Fibroblast of peridontal ligament (primary cell): ENCODE measurements around the gene IQGAP2.
"Not testable (repeated sequence)": the region's sequence is repeated elsewhere in the genome, so short reads cannot be mapped to it uniquely, and the experiment has no call there.

Experiments used
- DNase-seq: peaks from one replicate; pipeline ENCODE4 v3.0.0-alpha.2; 2010; ENCODE audit errors: extremely low read depth

IQGAP2 gene

GRCh38 chr5:76662521-76662920 lies 259.4 kb downstream of the IQGAP2 start:
- DNase-seq, result no peak

DNA sequence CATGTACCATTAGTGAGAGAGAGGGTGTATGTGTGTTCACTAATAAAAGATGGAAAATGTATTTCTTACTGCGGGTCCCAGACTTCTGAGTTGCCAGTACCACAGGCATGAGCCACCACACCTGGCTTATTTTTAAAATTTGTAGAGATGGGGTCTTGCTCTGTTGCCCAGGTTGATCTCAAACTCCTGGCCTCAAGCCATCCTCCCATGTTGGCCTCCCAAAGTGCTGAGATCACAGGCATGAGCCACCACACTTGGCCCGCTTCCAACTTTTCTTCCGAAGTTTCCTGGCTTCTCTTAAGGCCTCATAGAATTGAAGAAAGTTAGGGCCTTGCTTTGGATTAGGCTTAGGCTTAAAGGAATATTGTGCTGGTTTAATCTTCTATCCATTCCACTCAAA lies 260.5 kb downstream of the IQGAP2 start:
- no peak for DNase-seq

DNA sequence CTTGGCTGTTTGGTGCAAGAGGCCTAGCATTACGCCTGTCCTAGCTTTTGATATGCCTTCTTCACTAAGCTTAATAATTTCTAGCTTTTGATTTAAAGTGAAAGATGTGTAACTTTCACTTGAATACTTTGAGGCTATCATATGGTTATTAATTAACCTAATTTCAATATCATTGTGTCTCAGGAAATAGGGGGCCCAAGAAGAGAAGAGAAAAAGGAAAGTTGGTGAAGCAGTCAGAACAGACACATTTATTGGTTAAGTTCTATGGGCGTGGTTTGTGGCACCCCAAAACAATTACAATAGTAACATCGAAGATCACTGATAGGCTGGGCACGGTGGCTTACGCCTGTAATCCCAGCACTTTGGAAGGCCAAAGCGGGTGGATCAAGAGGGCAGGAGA lies 261.0 kb downstream of the IQGAP2 start:
- no peak for DNase-seq

- no peak for DNase-seq
Observed at GRCh38 chr5:76667495-76667894, 264.4 kb downstream of the IQGAP2 start.

- DNase-seq, result no peak
Observed at GRCh38 chr5:76669245-76669644, 266.2 kb downstream of the IQGAP2 start.

DNA sequence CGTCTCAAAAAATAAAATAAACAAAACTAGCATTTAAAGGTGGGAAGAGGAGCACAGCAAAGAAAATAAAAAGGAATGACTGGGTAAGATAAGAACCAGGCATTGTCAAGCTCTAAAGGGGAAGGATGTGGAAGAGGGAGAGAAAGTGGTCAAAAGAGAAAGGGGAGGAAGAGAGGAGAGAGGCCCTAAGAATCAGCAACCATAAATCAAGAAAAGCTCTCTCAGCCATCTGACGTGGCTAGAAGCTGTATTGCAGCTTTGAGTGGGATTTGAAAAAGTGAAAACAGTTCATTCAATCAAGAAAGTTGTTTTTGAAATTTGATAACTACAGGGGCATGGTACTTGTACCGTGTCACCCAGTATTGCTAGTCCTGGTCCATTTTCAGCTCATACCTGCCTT lies 267.4 kb downstream of the IQGAP2 start:
- DNase-seq, result no peak

- no peak for DNase-seq
Observed at GRCh38 chr5:76672242-76672641, 269.2 kb downstream of the IQGAP2 start.

DNA sequence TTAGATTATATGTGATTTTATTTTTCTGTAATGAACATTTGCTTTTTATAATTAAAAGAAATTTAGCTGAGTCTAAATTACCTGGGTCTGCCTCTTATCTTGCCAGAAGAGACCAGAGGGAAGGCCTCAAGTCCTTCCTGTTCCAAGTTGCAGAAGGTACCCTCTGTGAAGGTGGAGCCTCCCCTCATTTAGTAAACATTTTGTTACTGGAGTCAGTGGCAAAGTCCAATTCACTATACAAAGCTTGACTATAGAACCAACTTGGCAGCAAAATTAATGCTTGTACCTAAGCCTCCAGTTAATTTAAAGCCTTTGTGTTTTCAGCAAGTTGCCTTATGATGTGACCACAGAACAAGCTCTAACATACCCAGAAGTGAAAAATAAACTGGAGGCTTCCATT lies 270.0 kb downstream of the IQGAP2 start:
- DNase-seq, result no peak

DNA sequence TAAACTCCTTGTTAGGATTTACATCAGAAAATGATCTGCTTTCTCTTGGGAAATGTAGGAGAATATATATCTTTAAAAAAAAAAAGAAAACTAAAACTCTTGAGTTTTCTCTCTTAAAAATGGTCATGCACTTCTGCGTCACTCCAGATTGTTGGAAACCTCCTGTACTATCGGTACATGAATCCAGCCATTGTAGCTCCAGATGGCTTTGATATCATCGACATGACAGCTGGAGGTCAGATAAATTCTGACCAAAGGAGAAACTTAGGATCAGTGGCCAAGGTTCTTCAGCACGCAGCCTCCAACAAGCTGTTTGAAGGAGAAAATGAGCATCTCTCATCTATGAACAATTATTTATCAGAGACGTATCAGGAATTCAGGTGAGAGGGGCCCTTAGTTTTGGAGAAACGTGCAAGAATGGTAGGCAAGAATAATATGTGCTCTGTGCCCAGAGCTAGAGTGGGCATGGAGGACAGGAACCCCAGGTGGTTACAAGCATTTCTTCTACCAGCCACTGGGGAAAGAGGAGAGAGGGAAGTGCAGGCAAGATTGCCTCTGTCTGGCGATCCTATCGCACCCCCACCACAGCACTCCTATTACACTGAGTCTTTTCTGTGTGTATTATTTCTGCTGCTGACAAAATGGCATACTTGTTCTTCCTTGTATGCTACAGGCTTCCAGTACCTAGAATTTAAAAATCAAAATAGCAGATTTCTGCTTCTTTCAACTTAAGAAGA lies 271.4 kb downstream of the IQGAP2 start:
- DNase-seq, result no peak

DNA sequence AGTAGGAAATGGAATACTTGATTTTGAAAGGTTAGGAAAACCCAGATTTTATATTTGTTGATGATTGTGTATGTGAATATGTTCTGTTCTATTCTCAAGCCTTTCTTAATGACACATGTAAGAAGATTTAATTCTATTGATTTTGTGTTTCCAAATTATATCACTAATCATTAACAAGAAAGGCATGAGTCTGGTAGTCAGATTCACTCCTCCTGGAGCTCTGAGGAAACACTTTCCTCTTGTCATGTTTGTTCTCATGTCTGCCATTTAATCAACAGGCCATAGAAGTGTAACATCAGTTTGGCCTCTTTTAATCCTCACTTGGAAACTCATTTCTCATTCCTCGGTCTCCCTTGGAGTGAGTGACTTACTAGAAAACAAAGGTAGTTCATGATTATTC lies 272.3 kb downstream of the IQGAP2 start:
- no peak for DNase-seq

DNA sequence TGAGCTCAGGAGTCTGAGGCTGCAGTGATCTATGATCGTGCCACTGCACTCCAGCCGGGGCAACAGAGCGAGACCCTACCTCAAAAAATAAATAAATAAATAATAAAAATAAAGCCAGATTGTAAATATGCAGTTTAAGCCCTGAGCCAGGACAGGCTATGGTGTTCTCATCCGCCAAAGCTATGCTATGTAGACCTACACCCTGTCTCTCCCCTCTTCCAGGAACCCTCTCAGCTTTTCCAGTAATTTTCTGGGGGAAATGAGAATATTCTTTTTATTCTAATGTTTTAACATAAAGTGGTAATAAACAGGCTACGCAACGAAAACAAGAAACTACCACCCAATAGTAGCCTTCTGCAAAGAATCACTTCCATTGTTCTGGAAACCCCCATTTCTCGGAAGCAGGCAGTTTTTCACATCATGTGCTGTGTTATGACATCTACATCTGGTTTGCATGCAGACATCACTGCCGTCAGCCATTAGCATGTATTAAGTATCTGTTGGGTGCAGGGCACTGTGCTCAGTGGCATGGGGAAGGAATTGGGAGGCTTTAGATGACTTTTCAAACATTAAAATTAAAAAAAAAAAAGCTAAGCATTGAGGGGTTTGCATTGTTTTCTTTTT lies 274.9 kb downstream of the IQGAP2 start:
- DNase-seq, result no peak

DNA sequence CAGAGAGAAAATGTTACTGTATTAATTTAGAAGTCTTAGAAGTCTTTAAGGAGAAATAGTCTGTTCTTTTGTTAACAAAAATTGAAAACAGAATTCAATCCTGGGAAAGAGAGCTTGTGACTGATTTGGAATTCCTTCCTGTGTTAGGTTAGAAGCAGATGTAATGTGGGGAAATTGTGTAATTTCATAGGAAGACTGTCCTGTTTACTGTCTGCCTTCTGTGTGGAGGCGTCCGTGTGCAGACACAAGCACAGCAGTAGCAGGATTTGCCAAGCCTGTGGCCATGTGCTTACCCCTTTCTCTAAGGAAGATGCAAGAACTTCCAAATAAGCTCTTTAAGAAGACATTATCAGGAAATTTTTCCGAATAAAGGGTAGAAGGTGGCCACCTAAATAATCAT lies 276.1 kb downstream of the IQGAP2 start:
- peak; percentile 83 for DNase-seq

DNA sequence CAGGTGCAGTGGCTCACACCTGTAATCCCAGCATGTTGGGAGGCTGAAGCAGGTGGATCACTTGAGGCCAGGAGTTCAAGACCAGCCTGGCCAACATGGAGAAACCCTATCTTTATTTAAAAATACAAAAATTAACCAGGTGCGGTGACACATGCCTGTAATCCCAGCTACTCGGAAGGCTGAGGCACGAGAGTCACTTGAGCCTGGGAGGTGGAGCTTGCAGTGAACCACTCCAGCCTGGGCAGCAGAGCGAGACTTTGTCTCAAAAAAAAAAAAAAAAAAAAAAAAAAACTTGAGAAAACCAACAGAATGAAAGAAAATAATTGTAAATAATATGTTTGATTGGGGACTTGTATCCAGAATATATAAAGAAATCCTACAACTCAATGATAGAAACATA lies 277.7 kb downstream of the IQGAP2 start:
- not testable (repeated sequence) for DNase-seq

- DNase-seq, result no peak
Observed at GRCh38 chr5:76681287-76681686, 278.2 kb downstream of the IQGAP2 start.

GRCh38 chr5:76682387-76682786 lies 279.3 kb downstream of the IQGAP2 start:
- DNase-seq, result no peak

DNA sequence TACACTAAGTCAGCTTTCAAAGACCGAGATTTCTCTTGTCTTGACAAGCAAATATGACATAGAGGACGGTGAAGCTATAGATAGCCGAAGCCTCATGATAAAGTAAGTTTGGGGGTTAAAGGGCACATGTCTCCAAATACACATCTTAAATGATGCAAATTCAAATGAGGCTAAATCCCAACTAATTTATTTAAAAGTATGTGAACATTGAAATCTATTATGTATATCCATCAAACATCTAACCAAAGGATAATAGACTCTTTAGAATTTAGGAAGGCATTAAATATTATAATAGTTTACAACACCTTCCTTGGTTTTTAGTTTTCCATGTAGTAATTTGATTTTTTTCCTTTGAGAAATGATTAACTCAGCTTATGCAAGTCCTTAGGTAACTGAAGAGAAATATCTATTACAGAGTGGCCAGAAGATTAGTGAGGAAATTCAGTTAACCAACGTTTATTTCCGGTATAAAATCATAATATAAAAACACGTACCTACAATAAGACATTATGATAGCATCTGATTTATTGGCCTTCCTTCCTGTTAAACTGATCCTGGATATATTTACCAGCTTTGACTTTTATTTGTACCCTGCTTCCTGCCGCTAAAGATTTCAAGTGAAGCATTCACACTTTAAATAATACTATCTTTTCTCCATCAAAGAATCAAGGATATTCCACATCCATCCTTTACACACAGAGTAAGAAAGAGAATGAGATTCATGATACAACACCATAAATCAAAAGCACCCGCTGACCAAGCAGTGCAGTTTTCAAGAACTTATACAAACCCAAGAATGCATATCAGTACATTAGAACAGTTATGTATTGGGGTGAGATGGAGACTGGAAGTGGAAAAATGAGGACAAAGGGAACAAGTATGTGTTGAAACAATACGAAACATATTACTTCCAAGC lies 281.0 kb downstream of the IQGAP2 start:
- no peak for DNase-seq

GRCh38 chr5:76684756-76685519 lies 281.9 kb downstream of the IQGAP2 start:
- DNase-seq, result no peak

DNA sequence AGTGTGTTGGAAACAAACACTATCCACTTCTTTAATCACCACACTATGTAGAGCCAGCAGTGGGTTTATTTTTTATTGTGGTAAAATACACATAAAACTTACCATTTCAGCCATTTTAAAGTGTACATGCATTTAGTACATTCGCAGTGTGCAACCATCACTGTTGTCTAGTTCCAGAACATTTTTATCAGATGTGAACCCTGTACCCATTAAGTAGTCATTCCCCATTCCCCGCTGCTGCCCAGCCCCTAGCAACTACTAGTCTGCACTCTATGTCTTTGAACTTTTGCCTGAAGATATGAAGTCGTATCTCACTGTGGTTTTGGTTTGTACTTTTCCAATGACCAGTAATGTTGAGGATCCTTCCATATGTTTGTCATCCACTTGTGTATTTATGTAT lies 282.6 kb downstream of the IQGAP2 start:
- no peak for DNase-seq

DNA sequence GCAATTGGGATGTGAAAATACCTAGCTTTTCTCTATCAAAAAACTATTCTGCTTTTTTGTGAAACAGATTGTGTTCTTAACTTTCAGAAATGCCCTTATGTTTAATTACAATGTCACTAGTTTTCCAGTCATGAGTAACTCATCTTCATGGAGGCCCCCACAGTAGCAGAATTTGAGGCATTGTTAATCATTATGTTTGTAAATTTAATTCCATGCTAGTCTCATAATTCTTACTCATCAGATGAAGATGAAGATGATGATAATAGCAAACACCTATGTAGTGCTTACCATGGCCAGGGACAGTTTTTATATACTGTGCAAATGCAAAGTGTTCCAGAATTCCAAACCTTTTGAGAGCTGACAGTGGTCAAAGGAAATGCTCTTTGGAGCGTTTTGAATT lies 285.1 kb downstream of the IQGAP2 start:
- DNase-seq, result no peak

DNA sequence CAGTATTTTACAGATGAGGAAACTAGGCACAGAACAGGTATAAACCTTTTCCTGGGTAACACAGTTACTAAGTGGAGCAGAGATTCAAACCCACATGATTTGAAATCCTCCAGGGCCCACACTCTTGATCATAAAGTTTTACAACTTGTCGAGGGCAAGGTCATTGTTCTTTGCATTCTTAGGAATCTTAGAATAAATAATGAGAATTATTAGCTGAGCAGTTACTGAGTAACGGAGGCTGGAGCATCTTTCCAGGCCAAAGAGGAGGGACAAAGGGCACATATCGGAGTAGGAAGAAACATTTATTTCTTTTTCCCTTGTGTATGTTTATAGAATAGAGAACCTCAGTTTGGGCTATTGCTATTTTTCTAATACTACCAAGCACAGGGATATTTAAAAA lies 285.8 kb downstream of the IQGAP2 start:
- DNase-seq, result no peak

GRCh38 chr5:76689321-76690036 lies 286.4 kb downstream of the IQGAP2 start:
- DNase-seq, result peak; percentile 99
